ENCODE data around the gene APH1B.

DNA sequence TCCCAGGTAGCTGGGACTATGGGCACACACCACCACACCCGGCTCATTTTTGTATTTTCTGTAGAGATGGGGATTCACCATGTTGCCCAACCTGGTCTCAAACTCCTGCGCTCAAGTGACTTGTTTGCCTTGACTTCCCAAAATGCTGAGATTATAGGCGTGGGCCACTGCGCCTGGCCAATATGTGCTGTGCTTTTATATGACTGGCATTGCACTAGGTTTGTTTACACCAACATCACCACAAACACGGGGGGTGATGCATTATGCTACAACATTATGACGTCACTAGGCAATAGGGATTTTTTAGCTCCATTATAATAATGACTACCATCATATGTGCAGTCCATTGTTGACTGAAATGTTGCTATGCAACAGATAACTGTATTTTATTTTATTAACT is 6.9 kb downstream of the APH1B start:
- TF ChIP-seq POLR2A (IDR thresholded peaks at IDR 0.05) (no peak), POLR2AphosphoS5 (IDR thresholded peaks at IDR 0.05) (no peak)
- TF ChIP-seq, protein P1, sequence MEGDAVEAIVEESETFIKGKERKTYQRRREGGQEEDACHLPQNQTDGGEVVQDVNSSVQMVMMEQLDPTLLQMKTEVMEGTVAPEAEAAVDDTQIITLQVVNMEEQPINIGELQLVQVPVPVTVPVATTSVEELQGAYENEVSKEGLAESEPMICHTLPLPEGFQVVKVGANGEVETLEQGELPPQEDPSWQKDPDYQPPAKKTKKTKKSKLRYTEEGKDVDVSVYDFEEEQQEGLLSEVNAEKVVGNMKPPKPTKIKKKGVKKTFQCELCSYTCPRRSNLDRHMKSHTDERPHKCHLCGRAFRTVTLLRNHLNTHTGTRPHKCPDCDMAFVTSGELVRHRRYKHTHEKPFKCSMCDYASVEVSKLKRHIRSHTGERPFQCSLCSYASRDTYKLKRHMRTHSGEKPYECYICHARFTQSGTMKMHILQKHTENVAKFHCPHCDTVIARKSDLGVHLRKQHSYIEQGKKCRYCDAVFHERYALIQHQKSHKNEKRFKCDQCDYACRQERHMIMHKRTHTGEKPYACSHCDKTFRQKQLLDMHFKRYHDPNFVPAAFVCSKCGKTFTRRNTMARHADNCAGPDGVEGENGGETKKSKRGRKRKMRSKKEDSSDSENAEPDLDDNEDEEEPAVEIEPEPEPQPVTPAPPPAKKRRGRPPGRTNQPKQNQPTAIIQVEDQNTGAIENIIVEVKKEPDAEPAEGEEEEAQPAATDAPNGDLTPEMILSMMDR (IDR thresholded peaks at IDR 0.05): no peak

Measured in prostate gland (tissue), 2 donors.